K562 treated with DMSO at 1 percent for 48 hours (cell line): ENCODE results near the gene MYH7B. TPM values are rescaled to one million over a fixed set of nuclear protein-coding genes. Genes with fewer than 3 reads are reported as not detected.

ENCODE experiments used
- total RNA-seq: library from RNA; unstranded; fragments of 300-600 nt; gene quantifications from 2 replicates; pipeline ENCODE4 v1.2.3, GENCODE V29; 2022; ENCODE audit warnings: low replicate concordance; ENCODE audit errors: extremely low read depth

The MYH7B gene
- total RNA-seq: not detected in 2 replicates

GRCh38 chr20:34955231-34956040, at the start of gene MYH7B, which contains the start of gene GSS:
Gene MYH7B (plus strand): TSS chr20:34955868. CDS start chr20:34978006, 22,138 bp downstream.
Gene GSS (minus strand): TSS chr20:34955806. CDS start chr20:34951852, 3,954 bp downstream.

Other genes with a start within 250 kb of the MYH7B start
- gene NCOA6, start 130.2 kb upstream of the MYH7B start, total RNA-seq: not detected in 2 replicates
- not detected in 2 replicates for gene GGT7, start 83.0 kb upstream of the MYH7B start, total RNA-seq
- gene ACSS2, start 79.3 kb upstream of the MYH7B start, total RNA-seq: not detected in 2 replicates
- not detected in 2 replicates for gene GSS, start 62 bp upstream of the MYH7B start, total RNA-seq
- gene TRPC4AP, start 136.9 kb downstream of the MYH7B start, total RNA-seq: not detected in 2 replicates
- gene EDEM2, start 191.5 kb downstream of the MYH7B start, total RNA-seq: not detected in 2 replicates
- 1,138 TPM in 1 of 2 replicates, not detected in the other for gene PROCR, start 216.2 kb downstream of the MYH7B start, total RNA-seq